HG03135 (cell line): ENCODE results near the gene ZBTB7A.

ENCODE experiments used
- ATAC-seq: cut with Tn5 transposase; IDR thresholded peaks from one replicate; pipeline ENCODE4 v1.9.1; 2021; ENCODE audit warnings: mild to moderate bottlenecking, moderate library complexity; ENCODE audit not compliant: unreplicated experiment

Gene ZBTB7A

DNA sequence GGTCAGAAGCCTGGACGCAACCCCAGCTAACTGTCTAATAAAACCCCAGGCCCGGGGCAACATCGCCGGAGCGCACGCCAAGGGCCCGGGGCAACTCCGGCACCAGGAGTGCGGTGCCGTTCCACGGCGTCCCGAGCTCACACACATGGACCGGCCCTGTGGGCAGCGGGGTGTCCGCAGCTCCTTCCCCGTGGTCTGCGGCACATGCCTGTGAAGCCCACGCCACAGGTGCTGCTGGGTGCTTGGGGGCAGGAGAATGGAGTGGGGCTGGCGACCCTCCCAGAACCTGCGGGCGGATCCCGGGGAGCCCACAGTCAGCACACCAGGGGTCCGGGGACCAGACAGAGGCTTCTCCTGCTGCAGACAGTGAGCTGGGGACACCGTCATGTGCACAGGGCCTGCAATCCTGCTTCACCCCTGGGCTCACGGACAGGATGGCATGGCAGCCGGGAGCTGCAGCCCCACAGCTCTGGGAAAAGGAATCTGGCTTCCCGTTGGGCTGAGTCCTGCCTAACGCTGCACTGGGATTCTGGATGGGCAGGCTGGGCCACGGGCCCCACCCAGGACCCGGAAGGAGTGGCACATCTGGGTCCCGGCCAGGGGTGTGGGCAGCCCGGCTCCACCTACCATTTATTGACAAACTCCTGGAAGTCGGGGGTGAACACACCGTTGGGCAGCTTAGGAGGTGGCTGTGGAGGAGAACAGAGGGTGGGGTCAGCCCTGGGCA is 28.2 kb upstream of the ZBTB7A start:
- ATAC-seq: no peak

DNA sequence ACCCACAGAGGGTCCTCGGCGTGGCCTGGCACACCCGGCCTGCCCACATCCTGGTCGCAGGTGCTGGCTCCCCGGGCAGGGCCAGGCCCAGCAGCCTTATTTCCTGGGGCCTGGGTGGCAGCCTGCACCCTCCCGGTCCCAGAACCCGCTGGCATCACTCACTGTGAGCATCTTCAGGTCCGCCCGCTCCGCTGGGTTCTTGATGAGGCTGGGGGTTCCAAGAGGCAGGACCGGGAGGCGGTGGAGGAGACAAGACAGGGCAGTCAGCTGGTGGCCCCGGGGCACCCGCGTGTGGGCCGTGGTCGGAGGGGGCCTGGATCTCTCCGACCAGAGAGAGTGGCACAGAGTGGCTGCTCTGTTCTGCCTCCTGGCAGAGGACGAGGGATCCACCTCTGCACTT is 27.6 kb upstream of the ZBTB7A start:
- no peak for ATAC-seq

DNA sequence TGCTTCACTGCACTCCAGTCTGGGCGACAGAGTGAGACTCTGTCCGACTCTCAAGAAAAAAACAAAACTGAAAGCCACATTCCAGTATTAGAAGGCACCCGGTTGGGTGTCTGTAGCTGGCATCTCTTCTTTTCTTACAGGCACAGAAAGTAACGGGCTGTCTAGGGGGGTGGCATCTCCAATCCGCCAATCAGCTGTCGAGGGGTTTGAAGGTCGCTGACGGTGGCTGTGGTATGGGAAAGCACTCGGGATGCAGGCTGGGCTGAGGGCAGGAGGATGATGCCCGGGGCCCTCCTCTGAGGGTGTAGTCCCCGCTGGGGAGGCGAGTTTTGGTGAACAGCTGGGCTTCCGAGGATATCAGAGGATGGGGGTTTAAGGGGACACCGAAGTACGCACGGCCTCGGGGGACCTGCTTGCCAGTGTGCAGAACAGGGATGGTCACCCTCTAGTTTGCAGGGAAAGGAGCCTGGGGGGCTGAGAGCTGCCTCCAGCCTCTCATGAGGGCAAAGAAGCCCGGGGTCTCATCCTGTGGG is 27.0 kb upstream of the ZBTB7A start:
- ATAC-seq: no peak

DNA sequence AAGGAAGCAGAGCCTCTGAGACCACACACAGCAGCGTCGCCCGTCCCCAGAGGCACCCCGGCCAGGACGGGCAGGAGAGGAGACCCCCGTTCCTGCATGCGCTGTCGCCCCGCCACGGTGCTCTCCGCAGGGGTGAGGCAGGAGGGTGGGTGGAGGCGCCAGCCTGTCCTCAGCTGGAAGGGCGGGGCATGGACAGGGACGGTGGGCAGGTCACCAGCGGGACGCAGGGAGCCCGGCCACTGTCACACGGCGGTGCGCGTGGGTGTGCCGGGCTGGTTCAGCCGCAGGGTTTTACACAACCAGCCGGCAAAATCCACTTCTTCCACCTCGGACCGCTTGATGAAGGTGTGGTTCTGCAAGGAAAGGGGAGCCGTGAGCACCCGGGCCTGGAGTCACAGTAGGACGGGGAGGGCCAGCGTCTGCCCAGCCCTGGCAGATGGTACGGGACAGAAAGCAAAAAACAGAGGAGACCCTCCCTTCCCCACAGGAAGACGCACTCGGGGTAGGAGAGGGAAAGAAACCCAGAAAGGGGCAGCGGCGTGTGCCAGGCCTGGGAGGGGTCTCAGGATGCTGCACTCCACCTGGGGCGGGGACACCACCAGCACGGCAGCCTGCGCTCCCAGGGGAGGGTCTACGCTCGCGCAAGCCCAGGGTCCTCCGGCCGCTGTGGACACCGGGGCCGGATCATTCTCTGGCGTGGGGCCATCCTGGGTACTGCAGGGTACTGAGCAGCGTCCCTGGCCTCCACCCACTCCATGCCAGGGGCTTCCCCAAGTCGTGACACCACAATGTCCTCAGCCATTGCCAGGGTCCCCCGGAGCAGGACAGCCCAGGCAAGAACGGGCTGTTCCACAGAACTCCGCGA is 23.9 kb upstream of the ZBTB7A start:
- ATAC-seq: no peak

DNA sequence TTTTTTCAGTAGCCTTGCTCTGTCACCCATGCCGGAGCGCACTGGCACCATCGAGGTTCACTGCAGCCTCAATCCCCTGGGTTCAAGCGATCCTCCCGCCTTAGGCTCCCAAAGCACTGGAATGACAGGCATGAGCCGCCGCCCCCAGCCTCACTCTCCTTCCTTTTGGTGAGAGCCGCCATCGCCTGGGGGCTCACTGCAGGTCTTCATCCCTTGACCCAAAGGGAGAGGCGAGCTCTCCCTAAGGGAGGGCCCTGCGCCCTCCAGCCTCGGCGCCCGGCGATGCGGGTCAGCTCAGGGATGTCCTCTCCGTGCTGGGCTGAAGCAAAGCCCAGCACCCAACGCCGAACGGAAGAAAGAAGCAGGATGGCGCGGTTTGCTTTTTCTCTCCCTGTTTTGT is 23.2 kb upstream of the ZBTB7A start:
- ATAC-seq: no peak

DNA sequence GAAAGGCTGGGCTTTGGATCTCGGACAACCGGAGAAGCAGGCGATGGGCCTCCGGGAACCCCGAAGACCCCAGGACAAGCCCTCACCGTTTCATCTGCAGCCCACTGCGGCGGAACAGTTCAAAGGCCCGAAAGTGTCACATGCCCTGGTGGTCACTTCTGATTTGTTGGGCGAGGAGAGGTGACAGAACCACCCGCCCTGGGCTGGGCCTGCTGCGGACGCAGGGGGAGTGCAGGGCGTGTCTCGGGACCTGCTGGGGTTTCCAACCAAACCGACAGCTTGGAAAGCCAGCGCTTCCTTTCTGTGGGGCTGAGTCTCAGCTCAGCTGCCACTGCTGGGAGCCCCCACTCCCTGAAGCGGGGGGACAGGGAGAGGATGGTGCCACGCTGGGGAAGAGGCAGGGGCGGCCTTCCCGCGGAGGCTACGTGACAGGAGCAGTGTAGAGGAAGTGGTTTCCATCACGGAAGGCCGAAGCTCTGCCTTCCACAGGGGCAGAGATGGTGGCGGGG is 22.8 kb upstream of the ZBTB7A start:
- ATAC-seq: no peak

DNA sequence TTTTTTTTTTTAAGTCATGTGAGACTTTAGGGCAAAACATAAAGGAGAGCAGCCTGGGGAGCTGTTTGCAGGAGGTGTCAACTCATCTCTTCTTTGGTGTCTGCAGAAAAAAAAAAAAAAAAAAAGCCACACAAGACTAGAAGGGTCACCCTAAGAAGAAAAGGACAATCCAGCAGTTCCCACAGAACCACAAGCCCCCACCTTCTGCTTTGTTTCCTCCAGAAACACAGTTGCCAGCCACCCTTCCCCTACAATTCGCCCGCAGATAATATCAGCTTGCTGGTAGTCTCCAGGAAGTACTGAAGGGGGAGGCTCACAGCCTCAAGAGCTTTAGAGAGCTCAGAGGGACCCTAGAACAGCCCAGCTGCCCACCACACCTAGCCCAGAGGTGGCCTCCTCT is 22.3 kb upstream of the ZBTB7A start:
- ATAC-seq: no peak

DNA sequence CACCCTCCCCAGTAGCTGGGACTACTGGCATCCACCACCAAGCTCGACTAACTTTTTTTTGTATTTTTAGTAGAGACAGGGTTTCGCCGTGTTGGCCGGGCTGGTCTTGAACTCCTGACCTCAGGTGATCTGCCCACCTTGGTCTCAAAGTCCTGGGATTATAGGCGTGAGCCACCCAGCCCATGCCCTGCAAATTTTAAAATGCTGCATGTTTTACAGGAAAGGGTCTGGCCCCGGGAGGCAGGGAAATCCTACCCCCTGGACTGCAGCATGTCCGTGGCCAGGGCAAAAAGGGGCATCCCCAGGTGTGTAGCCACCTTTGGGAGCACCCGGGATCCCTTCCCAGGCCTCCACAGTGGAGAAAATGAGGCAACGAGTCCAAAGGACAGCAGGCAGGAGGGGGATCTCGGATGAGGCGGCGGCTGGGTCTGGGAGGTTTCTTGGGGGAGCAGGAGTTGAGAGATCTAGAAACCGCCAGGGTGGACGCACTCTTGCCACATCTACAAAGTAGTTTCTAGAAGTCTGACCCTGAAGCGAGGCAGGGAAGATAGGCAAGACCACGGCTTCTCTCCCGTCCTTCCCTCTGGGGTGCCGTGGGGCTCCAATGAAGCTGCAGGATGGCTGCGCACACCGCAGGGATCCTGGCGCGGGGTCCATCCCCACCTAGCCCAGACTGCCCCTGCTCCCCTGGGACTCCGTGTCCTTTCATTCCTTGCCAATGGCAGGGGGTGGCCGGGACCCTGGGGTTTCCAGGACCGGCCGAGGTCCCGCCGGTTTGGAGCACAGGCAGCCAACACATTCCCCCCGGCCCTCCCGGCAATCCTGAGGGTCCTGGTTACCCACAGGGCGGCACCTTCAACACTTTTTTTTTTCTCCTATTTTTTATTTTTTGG is 21.3 kb upstream of the ZBTB7A start:
- ATAC-seq: no peak

DNA sequence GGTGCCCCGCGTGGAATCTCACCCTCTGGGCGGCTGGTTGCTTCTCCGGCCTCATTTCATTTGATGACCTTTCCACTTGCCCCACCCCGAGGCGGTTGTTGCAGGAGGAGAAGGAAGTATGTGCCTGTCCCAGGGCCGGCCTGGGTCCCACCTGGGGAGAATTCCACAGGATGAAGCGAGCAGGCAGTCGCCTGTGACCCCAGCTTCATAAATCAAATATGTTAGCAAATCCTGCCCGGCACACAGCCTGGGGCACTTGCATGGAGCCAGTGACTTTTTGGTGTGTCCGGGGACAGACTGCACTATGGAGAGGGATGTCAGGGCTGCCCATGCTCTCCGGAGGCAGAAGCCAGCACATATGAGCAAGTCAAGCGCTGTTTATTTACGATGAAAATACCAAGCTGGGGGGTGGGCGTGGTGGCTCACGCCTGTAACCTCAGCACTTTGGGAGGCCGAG is 19.7 kb upstream of the ZBTB7A start:
- no peak for ATAC-seq

DNA sequence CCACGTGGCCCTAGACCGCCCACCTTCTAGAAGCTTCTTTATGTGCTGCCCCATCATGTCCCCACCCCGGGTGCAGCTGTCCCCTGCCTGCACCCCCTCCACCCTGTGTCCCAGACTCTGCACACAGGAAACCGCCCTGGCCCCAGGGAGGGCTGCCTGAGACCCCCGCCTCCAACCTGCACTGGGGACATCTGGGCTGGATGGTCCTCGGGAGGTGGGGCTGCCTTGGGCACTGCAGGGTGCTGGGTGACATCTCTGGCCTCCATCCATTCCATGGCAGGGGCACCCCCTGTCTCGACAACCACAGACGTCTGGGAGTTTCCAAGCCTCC is 17.8 kb upstream of the ZBTB7A start:
- ATAC-seq: no peak

DNA sequence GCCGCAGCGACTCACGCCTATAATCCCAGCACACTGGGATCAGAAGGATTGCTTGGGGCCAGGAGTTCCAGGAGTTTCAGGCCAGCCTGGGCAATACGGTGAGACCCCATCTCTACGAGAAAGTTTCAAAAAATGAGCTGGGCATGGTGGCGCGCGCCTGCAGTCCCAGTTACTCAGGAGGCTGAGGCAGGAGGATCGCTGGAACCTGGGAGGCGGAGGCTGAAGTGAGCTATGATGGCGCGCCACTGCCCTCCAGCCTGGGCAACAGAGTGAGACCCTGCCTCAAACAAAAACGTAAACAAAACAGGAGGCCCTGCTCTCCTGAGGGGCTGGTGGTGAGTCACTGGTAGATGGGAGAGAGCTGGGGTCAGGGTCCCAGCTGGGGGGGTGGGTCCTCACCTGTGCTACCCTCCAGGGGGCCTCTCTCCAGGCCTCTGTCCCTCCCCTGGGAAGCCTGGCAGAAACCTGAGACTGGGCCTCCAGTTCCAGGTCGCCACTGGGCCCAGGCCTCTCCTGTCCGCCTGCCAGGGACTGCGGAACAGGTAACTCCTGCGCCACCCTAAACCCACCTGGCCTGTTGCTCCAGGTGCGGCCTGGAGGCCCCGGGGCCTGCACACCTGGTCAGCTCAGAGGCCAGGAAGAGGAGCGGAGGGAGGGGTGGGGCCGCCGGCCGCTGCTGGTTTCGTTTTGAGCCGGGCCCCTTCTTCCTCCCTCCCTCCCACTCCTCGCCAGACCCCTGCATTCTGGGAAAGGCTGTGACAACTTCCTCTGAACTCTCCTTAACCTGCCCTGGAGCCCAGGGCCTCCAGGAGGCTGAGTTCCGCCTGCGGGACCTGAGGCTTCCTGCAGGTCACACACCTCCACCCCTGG is 17.2 kb upstream of the ZBTB7A start:
- no peak for ATAC-seq

DNA sequence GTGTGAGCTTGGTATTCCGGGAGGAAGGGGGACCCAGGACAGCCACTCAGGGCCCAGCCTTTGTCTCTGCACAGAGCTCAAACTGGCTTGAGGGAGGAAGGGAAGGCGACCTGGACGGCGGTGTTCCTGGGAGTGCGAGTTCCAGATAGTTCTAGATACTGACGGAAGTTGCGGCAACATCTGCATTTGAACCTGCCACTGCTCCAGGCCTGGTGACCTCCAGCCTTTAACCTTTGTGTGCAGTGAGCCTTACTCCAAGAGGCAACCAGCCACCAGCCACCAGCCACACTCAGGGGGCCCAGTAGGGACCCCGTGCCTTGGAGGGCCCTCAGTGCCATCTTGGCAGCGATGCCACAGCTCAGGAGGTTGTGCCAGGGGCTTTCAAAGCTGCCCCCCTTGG is 15.5 kb upstream of the ZBTB7A start:
- ATAC-seq: no peak

DNA sequence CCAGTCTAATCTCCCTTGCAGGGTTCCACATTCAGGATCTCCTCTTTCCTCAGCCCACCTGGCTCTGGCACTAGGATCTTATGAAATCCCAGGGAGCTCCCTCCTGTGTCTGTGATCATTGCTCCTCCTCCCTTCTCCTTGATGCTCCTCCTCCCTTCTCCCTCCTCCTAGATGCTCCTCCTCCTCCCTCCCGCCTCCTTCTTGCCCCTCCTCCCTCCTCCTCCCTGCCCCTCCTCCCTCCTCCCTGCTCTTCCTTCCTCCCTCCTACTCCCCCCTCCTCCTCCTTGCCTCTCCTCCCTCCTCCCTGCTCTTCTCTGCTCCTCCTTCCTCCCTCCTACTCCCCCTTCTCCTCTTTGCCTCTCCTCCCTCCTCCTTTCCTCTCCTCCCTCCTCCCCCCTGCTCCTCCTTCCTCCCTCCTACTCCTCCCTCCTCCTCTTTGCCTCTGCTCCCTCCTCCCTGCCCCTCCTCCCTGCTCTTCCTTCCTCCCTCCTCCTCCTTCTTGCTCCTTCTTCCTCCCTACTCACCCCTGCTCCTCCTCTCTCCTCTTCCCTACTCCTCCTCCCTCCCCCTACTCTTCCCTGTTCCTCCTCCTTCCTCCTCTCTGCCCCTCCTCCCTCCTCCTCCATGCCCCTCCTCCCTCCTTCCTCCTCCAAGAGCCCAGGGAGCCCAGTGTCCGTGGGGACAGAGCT is 14.9 kb upstream of the ZBTB7A start:
- no peak for ATAC-seq

DNA sequence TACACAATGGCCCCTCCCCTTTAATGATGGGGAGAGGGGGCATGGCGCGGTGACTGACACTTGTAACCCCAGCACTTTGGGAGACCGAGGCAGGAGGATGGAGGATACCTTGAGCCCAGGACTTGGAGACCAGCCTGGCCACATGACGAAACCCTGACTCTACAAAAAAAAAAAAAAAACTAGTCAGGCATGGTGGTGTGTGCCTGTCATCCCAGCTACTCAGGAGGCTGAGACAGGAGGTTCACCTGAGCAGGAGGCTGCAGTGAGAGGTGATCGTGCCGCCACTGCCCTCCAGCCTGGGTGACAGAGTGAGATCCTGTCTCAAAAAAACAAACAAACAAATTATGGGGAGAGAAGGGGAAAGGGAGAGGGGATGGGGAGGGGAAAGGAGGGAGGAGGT is 13.8 kb upstream of the ZBTB7A start:
- no peak for ATAC-seq

DNA sequence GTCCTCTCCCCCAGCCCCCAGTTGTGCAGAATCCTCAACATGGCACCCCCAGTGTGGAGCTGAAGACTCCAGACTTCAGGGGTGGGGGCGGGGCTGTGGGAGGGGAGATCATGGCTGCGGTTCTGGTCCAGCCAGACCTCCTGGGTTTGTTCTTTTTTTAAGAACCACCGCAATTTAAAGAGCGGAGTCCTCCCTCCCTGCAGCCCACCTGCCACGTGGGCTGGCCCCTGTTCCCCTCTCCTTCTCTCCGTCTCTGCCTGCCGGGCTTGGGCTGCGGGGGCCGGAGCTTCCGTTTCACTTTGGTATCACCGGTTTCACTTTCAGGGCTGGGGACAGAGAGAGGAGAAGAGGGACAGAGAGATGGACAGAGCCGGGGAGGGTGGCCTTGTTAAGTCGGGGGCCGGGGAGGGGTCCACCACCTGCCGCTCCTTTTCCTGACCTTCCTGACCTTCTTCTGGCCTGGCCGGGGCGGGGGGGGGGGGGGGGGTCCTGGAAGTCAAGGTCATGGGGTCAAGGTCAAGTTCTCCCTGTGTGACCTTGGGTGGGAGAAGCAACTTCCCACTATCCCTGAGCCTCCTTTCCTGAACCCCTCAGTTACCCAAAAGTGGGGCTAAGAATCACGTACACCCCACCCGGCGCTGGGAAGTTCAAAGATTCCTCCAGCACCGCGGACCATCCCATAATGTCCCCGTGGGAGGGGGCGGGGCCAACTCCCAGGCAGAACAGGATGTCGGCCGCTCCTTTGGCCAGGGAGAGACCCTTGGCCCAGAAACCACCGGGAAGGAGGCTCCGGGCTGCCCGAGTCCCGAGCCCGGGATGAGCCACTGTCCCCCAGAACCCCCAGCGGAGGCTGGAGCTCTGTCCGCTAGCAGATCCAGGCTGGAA is 11.3 kb upstream of the ZBTB7A start:
- no peak for ATAC-seq

DNA sequence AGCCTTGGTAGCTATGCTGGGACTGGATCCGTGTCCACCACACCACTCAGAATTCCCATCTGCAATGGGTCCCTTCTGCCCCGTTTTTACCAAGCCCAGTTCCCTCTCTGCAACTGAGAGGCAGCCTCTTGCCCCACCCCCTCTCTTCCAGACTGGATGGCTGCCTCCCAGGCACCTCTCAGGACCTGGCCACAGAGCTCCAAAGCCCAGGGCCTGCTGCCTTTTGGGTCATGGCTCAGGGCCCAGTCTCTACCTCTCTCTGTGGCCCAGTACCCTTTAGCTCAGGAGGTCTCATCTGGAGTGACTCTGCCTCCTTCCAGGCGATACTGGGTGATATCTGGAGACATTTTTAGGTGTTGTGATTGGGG is 10.3 kb upstream of the ZBTB7A start:
- no peak for ATAC-seq

DNA sequence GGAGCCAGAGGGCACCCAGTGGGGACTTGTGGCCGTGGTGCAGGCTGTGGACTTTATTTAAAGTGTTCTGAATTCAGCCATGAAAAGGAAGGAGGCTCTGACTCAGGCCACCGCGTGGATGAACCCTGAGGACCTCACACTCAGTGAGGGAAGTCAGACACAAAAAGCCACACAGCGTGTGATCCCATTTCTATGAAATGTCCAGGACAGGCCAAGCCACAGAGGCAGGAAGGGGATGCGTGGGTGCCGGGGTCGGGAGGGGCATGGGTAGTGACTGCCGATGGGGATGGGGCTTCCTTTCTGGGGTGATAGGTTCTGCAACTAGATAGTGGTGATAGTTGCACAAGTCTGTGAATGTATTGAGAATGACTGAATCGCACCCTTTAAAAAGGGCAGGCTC is 8.7 kb upstream of the ZBTB7A start:
- ATAC-seq: no peak

DNA sequence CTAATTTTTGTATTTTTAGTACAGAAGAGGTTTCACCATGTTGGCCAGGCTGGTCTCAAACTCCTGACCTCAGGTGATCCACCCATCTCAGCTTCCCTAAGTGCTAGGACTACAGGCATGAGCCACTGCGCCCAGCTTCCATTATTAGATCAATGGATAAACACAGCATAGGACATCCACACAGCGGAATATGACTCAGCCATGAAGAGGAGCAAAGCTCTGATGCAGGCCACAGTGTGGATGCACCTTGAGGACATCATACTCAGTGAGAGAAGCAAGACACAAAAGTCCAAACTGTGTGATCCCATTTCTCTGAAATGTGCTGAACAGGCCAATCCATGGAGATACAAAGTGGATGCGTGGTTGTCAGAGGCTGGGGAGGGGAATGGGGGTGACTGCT is 4.9 kb upstream of the ZBTB7A start:
- ATAC-seq: no peak
